GM12878 (cell line): ENCODE data around the gene ZNF385C. TPM values are rescaled to one million over a fixed set of nuclear protein-coding genes. Genes with fewer than 3 reads are reported as not detected.

Source experiments
- ATAC-seq: fragments of 200-7000 bp; cut with Tn5 transposase; 3 replicates; pipeline ENCODE4 v1.9.1; 2020; ENCODE audit warnings: mild to moderate bottlenecking, moderate library complexity
- BruUV-seq: library from RNA; stranded (reverse); fragments of 400-500 nt; replicated peaks from 2 replicates; lab custom pipeline; 2021; lab: Mats Ljungman, UMichigan
- CTCF ChIA-PET: fragments of 300-600 bp; sonication (Branson Sonifier 250); formaldehyde crosslinking; extraction: SDS; loops from one replicate; lab custom pipeline; 2021; ENCODE audit warnings: inconsistent platforms; lab: Yijun Ruan, JAX
- POLR2A ChIA-PET: fragments of 350-600 bp; formaldehyde crosslinking; extraction: SDS; loops from one replicate; lab custom pipeline; 2021; ENCODE audit warnings: inconsistent platforms; lab: Charles Lee
- RAD21 ChIA-PET: fragments of 300-600 bp; sonication (Branson Sonifier 250); formaldehyde crosslinking; loops from one replicate; lab custom pipeline; 2023; ENCODE audit warnings: antibody characterized with exemption; ENCODE audit not compliant: unreplicated experiment; lab: Charles Lee
- SMC1A ChIA-PET: fragments of 300-600 bp; sonication (Branson Sonifier 250); formaldehyde crosslinking; loops from one replicate; lab custom pipeline; 2023; ENCODE audit not compliant: unreplicated experiment, uncharacterized antibody; lab: Charles Lee
- DNase-seq: peaks from one replicate; pipeline ENCODE4 v3.0.0-alpha.2; 2011; ENCODE audit warnings: low read depth, low spot score
- FAIRE-seq: peaks from 3 replicates; lab custom pipeline; 2011; peaks lifted over from hg19 to GRCh38; lab: Jason Lieb, UNC
- H2AFZ ChIP-seq: 2 replicates; pipeline ENCODE4 v1.6.0; 2011; ENCODE audit warnings: low read depth, low read length, control low read depth; ENCODE audit not compliant: control insufficient read depth
- H3K27ac ChIP-seq: 2 replicates; pipeline ENCODE4 v1.5.1; 2011; ENCODE audit warnings: control low read depth; ENCODE audit not compliant: control insufficient read depth, insufficient read depth
- H3K27me3 ChIP-seq, 2 experiments: replicated peaks in 1 of 2; 2 replicates each; pipeline versions ENCODE4 v1.6.0 to v1.6.1; 2011; ENCODE audit warnings: low read length in 1 of 2; ENCODE audit not compliant: control insufficient read depth in 2 of 2, insufficient read depth in 2 of 2
- H3K36me3 ChIP-seq, 2 experiments: 2 replicates each; pipeline ENCODE4 v1.5.1; 2011; ENCODE audit warnings: low read length in 1 of 2; ENCODE audit not compliant: control insufficient read depth in 2 of 2, insufficient read depth in 2 of 2
- H3K4me1 ChIP-seq: 2 replicates; pipeline ENCODE4 v1.6.1; 2011; ENCODE audit warnings: mild to moderate bottlenecking, low read length, moderate library complexity, mixed read lengths; ENCODE audit not compliant: control insufficient read depth, insufficient read depth
- H3K4me2 ChIP-seq: 2 replicates; pipeline ENCODE4 v1.6.0; 2011; ENCODE audit warnings: control low read depth; ENCODE audit not compliant: control insufficient read depth, insufficient read depth
- H3K4me3 ChIP-seq: fragments of 200-600 bp; sonication (generic); 2 replicates; pipeline ENCODE4 v1.5.1; 2016
- H3K79me2 ChIP-seq: 2 replicates; pipeline ENCODE4 v1.6.0; 2011; ENCODE audit warnings: low read length; ENCODE audit not compliant: control insufficient read depth, insufficient read depth
- H3K9ac ChIP-seq: 2 replicates; pipeline ENCODE4 v1.8.0; 2011; ENCODE audit warnings: low read length, control low read depth, mixed read lengths; ENCODE audit not compliant: control insufficient read depth, insufficient read depth
- H3K9me3 ChIP-seq: replicated peaks from 3 replicates; pipeline ENCODE4 v1.5.1; 2011; ENCODE audit warnings: mild to moderate bottlenecking, low read length; ENCODE audit not compliant: control insufficient read depth, insufficient read depth
- H4K20me1 ChIP-seq: 2 replicates; pipeline ENCODE4 v1.6.0; 2011; ENCODE audit not compliant: control insufficient read depth, insufficient read depth
- ATF7 ChIP-seq: fragments of 450-650 bp; IDR thresholded peaks from 2 replicates; pipeline ENCODE4 v1.6.1; 2016; ENCODE audit warnings: low read depth, mild to moderate bottlenecking
- HCFC1 ChIP-seq: fragments of 150-350 bp; IDR thresholded peaks from 2 replicates; pipeline ENCODE4 v1.6.1; 2014; ENCODE audit warnings: low read length
- JUNB ChIP-seq: IDR thresholded peaks from 2 replicates; pipeline ENCODE4 v1.6.1; 2016; ENCODE audit warnings: antibody characterized with exemption, mild to moderate bottlenecking
- NR2C1 ChIP-seq: fragments of 450-650 bp; IDR thresholded peaks from 2 replicates; pipeline ENCODE4 v1.6.1; 2017; ENCODE audit warnings: antibody characterized with exemption, mild to moderate bottlenecking, moderate library complexity
- NR2F1 ChIP-seq: fragments of 450-650 bp; conservative IDR thresholded peaks from 2 replicates; pipeline ENCODE4 v1.6.1; 2017; ENCODE audit warnings: mild to moderate bottlenecking
- RAD51 ChIP-seq: fragments of 450-650 bp; IDR thresholded peaks from 2 replicates; pipeline ENCODE4 v1.6.1; 2016; ENCODE audit warnings: moderate library complexity, mild to moderate bottlenecking, inconsistent platforms
- SPI1 ChIP-seq: IDR thresholded peaks from 2 replicates; pipeline ENCODE4 v1.6.1; 2011; ENCODE audit warnings: low read depth, mild to moderate bottlenecking, low read length, moderate library complexity, borderline replicate concordance; ENCODE audit not compliant: insufficient read depth
- SREBF1 ChIP-seq: IDR thresholded peaks from 2 replicates; pipeline ENCODE4 v1.6.1; 2012; ENCODE audit warnings: mild to moderate bottlenecking, low read length
- TCF7 ChIP-seq: IDR thresholded peaks from 2 replicates; pipeline ENCODE4 v1.6.1; 2014; ENCODE audit warnings: antibody characterized with exemption, borderline replicate concordance
- YBX1 ChIP-seq: fragments of 450-650 bp; IDR thresholded peaks from 2 replicates; pipeline ENCODE4 v1.6.1; 2016; ENCODE audit warnings: antibody characterized with exemption
- ZNF622 ChIP-seq: fragments of 450-650 bp; IDR thresholded peaks from 2 replicates; pipeline ENCODE4 v1.6.1; 2017; ENCODE audit warnings: mild to moderate bottlenecking, inconsistent platforms
- WGBS: methylation state at CpG from one replicate; pipeline ENCODE4 v1.1.6; 2016; ENCODE audit warnings: low lambda C conversion rate; ENCODE audit not compliant: insufficient replicate concordance, insufficient coverage; ENCODE audit errors: missing lambda C conversion rate; 5-methylcytosine and 5-hydroxymethylcytosine counted together
- in situ Hi-C: fragments of 300-500 bp; cut with MboI; formaldehyde crosslinking; loops from 9 replicates; pipeline ENCODE4 v1.14.3; 2018; ENCODE audit warnings: mixed read lengths
- intact Hi-C: fragments of 100-400 bp; cut with micrococcal nuclease; formaldehyde crosslinking; loops from one replicate; pipeline ENCODE4 v1.14.2; 2022; ENCODE audit not compliant: unreplicated experiment
- polyA plus RNA-seq, 11 experiments: library from polyadenylated mRNA; depleted of rRNA in 4 of 11; unstranded in 6 of 11; stranded (reverse) in 5 of 11; fragments of >200 nt; fragmentation: Nextera tagmentation in 4 of 11; fragmentation: Illumina TruSeq in 1 of 11; extraction: Ambion mirVana in 4 of 11; extraction: Trizol in 1 of 11; gene quantifications; 1 replicate in 1 of 11; 2 replicates in 10 of 11; pipeline versions ENCODE4 v1.2.1 to v1.2.3, GENCODE V29; 2011 to 2016; ENCODE audit warnings: inconsistent platforms in 2 of 11, missing spikeins in 2 of 11, low read depth in 1 of 11
- total RNA-seq, 4 experiments: library from RNA; depleted of rRNA in 3 of 4; stranded (reverse); fragments of >200 nt in 3 of 4; fragmentation: Illumina TruSeq in 1 of 4; extraction: Trizol in 1 of 4; gene quantifications; 2 replicates each; pipeline versions ENCODE4 v1.2.1 to v1.2.3, GENCODE V29; 2013 to 2021
- TF ChIP-seq, protein P1 (sequence below): fragments of 450-650 bp; IDR thresholded peaks from 2 replicates; pipeline ENCODE4 v1.6.1; 2017; ENCODE audit warnings: mild to moderate bottlenecking, low read depth, inconsistent platforms; ENCODE audit not compliant: poor library complexity, severe bottlenecking
- TF ChIP-seq, protein P2 (sequence below): fragments of 450-650 bp; IDR thresholded peaks from 2 replicates; pipeline ENCODE4 v1.6.1; 2017; ENCODE audit warnings: low read depth, mild to moderate bottlenecking, moderate library complexity
- TF ChIP-seq, protein P3 (sequence below): IDR thresholded peaks from 2 replicates; pipeline ENCODE4 v1.6.1; 2012; ENCODE audit warnings: low read length, inconsistent platforms
- TF ChIP-seq, protein P4 (sequence below), 3 experiments: IDR thresholded peaks in 2 of 3; conservative IDR thresholded peaks in 1 of 3; 2 replicates each; pipeline ENCODE4 v1.5.1; 2011; ENCODE audit warnings: low read depth in 3 of 3, low read length in 3 of 3, mild to moderate bottlenecking in 3 of 3, control low read depth in 2 of 3, moderate library complexity in 2 of 3, inconsistent platforms in 1 of 3, mixed read lengths in 1 of 3; ENCODE audit not compliant: control insufficient read depth in 2 of 3, insufficient read depth in 1 of 3; ENCODE audit errors: extremely low read depth in 1 of 3

ZNF385C gene
- total and polyA plus RNA-seq, 10 of the 15 experiments (the other 5 are each of a cell fraction or from before 2014, with no cell fraction given) = 0.06 to 0.20 (median 0.07) TPM; not detected in 5

GRCh38 chr17:41986634-41987033 is 111.6 kb downstream of the ZNF385C start (continued):
- TF ChIP-seq, protein P1, sequence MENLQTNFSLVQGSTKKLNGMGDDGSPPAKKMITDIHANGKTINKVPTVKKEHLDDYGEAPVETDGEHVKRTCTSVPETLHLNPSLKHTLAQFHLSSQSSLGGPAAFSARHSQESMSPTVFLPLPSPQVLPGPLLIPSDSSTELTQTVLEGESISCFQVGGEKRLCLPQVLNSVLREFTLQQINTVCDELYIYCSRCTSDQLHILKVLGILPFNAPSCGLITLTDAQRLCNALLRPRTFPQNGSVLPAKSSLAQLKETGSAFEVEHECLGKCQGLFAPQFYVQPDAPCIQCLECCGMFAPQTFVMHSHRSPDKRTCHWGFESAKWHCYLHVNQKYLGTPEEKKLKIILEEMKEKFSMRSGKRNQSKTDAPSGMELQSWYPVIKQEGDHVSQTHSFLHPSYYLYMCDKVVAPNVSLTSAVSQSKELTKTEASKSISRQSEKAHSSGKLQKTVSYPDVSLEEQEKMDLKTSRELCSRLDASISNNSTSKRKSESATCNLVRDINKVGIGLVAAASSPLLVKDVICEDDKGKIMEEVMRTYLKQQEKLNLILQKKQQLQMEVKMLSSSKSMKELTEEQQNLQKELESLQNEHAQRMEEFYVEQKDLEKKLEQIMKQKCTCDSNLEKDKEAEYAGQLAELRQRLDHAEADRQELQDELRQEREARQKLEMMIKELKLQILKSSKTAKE = no peak
- TF ChIP-seq RAD51 (no peak), TCF7 (no peak), SPI1 (no peak), SREBF1 (no peak)
- TF ChIP-seq, protein P2, sequence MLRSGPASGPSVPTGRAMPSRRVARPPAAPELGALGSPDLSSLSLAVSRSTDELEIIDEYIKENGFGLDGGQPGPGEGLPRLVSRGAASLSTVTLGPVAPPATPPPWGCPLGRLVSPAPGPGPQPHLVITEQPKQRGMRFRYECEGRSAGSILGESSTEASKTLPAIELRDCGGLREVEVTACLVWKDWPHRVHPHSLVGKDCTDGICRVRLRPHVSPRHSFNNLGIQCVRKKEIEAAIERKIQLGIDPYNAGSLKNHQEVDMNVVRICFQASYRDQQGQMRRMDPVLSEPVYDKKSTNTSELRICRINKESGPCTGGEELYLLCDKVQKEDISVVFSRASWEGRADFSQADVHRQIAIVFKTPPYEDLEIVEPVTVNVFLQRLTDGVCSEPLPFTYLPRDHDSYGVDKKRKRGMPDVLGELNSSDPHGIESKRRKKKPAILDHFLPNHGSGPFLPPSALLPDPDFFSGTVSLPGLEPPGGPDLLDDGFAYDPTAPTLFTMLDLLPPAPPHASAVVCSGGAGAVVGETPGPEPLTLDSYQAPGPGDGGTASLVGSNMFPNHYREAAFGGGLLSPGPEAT = no peak

DNA sequence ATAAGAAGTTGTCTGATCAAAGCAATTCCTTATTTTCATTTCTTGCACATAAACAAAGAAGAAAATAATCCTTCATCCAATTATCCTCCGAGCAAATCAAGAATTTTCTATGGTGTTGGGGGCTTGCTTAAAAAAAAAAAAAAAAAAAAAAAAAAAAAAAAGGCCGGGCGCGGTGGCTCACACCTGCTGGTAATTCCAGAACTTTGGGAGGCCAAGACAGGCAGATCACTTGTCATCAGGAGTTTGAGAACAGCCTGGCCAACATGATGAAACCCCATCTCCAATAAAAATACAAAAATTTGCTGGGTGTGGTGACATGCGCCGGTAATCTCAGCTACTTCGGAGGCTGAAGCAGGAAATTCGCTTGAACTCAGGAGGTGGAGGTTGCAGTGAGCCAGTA is 112.4 kb downstream of the ZNF385C start:
- 98% methylated on average over 8 of the region's 8 CpGs for WGBS
- POLR2A ChIA-PET = no interaction called here
- TF ChIP-seq ATF7 (no peak), HCFC1 (no peak), ZNF622 (no peak), YBX1 (no peak), NR2F1 (no peak), NR2C1 (no peak), JUNB (no peak)
- TF ChIP-seq, protein P3, sequence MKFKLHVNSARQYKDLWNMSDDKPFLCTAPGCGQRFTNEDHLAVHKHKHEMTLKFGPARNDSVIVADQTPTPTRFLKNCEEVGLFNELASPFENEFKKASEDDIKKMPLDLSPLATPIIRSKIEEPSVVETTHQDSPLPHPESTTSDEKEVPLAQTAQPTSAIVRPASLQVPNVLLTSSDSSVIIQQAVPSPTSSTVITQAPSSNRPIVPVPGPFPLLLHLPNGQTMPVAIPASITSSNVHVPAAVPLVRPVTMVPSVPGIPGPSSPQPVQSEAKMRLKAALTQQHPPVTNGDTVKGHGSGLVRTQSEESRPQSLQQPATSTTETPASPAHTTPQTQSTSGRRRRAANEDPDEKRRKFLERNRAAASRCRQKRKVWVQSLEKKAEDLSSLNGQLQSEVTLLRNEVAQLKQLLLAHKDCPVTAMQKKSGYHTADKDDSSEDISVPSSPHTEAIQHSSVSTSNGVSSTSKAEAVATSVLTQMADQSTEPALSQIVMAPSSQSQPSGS = no peak
- TF ChIP-seq, protein P1 = no peak
- TF ChIP-seq, protein P4, sequence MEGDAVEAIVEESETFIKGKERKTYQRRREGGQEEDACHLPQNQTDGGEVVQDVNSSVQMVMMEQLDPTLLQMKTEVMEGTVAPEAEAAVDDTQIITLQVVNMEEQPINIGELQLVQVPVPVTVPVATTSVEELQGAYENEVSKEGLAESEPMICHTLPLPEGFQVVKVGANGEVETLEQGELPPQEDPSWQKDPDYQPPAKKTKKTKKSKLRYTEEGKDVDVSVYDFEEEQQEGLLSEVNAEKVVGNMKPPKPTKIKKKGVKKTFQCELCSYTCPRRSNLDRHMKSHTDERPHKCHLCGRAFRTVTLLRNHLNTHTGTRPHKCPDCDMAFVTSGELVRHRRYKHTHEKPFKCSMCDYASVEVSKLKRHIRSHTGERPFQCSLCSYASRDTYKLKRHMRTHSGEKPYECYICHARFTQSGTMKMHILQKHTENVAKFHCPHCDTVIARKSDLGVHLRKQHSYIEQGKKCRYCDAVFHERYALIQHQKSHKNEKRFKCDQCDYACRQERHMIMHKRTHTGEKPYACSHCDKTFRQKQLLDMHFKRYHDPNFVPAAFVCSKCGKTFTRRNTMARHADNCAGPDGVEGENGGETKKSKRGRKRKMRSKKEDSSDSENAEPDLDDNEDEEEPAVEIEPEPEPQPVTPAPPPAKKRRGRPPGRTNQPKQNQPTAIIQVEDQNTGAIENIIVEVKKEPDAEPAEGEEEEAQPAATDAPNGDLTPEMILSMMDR (IDR thresholded peaks at IDR 0.05 in 2 of 3, conservative IDR thresholded peaks at IDR 0.05 in 1 of 3; ENCODE audit: control insufficient read depth in 2 of 3, extremely low read depth in 1 of 3, insufficient read depth in 1 of 3, low read depth in 3 of 3, low read length in 3 of 3) = no peak

More for the DNA sequence above, 112.4 kb downstream of the ZNF385C start:
- Histone ChIP-seq H3K9ac (no peak overlapping the region), H3K4me1 (no peaks in the 10 kb centered on the region), H3K27me3 (no peaks in the 10 kb centered on the region), H3K27ac (no peak overlapping the region), H2AFZ (no peak overlapping the region), H3K79me2 (no peaks in the 10 kb centered on the region), H3K9me3 (no peaks in the 10 kb centered on the region), H3K4me2 (no peak overlapping the region), H4K20me1 (no peaks in the 10 kb centered on the region), H3K4me3 (no peak overlapping the region), H3K36me3 (peaks cover 22 to 35% of the 10 kb centered on the region in 2 experiments)
- DNase-seq (no peak), FAIRE-seq (no peak), ATAC-seq (no peak)
- RAD21 ChIA-PET = interaction anchor here (0.8 kb wide), 1 partner anchor 136 kb away, joined by 3 read pairs; no protein-coding TSS in a partner anchor
- intact Hi-C loops = no loop called here
- SMC1A ChIA-PET = interaction anchor here (1.3 kb wide), 1 partner anchor 10 kb away, joined by 7 read pairs; no protein-coding TSS in a partner anchor
- CTCF ChIA-PET = no interaction called here
- in situ Hi-C loops = no loop called here
- BruUV-seq = no TSS peak
